Sigmoid colon (tissue), 7 donors: ENCODE results near the gene PROX2. TPM values are rescaled to one million over a fixed set of nuclear protein-coding genes. Genes with fewer than 3 reads are reported as not detected.

Source experiments
- DNase-seq: peaks from one replicate; pipeline ENCODE4 v3.0.0-alpha.2; 2019
- H3K27ac ChIP-seq, 4 donors: fragments of 200-600 bp; sonication (generic); one replicate each; pipeline ENCODE4 v1.5.1; 2016 to 2019; ENCODE audit warnings: mild to moderate bottlenecking in 1 of 4
- H3K27me3 ChIP-seq, 3 donors: fragments of 200-600 bp; sonication (generic); one replicate each; pipeline ENCODE4 v1.5.1; 2019; ENCODE audit warnings: mild to moderate bottlenecking in 1 of 3
- H3K36me3 ChIP-seq, 4 donors: fragments of 200-600 bp; sonication (generic); one replicate each; pipeline ENCODE4 v1.5.1; 2016 to 2019
- H3K4me1 ChIP-seq, 4 donors: fragments of 200-600 bp; sonication (generic); one replicate each; pipeline ENCODE4 v1.5.1; 2017 to 2019
- H3K4me3 ChIP-seq, 4 donors: fragments of 200-600 bp; sonication (generic); one replicate each; pipeline ENCODE4 v1.5.1; 2017 to 2019; ENCODE audit warnings: mild to moderate bottlenecking in 2 of 4, moderate library complexity in 1 of 4
- H3K9me3 ChIP-seq, 4 donors: fragments of 200-600 bp in 3 of 4; sonication (generic) in 3 of 4; one replicate each; pipeline versions ENCODE4 v1.5.1 to v1.6.1; 2013 to 2019
- CTCF ChIP-seq, 4 experiments: fragments of 450-650 bp in 3 of 4; fragments of 200-600 bp in 1 of 4; IDR thresholded peaks; one replicate each; pipeline ENCODE4 v1.5.1; 2016 to 2019; ENCODE audit warnings: antibody characterized with exemption in 4 of 4, mild to moderate bottlenecking in 3 of 4, moderate library complexity in 2 of 4
- EP300 ChIP-seq, 4 donors: sonication (generic); formaldehyde crosslinking; IDR thresholded peaks; one replicate each; pipeline ENCODE4 v1.6.1; 2017; ENCODE audit warnings: antibody characterized with exemption in 4 of 4
- POLR2A ChIP-seq, 2 donors: fragments of 450-650 bp; IDR thresholded peaks; one replicate each; pipeline ENCODE4 v1.6.1; 2016; ENCODE audit warnings: antibody characterized with exemption in 2 of 2, mild to moderate bottlenecking in 2 of 2, moderate library complexity in 2 of 2
- POLR2AphosphoS5 ChIP-seq, 4 donors: sonication (generic); formaldehyde crosslinking; IDR thresholded peaks; one replicate each; pipeline ENCODE4 v1.6.1; 2017; ENCODE audit warnings: antibody characterized with exemption in 4 of 4
- WGBS, 2 donors: extraction: QIAGEN DNeasy Blood & Tissue Kit; methylation state at CpG; one replicate each; pipeline ENCODE4 v1.1.7; 2013; 5-methylcytosine and 5-hydroxymethylcytosine counted together
- intact Hi-C: fragments of 100-400 bp; cut with DNase I; formaldehyde crosslinking; loops from one replicate; pipeline ENCODE4 v1.15.1; 2023
- polyA plus RNA-seq, 3 donors: library from polyadenylated mRNA; stranded (reverse); fragments of 200-250 nt; gene quantifications; one replicate each; pipeline ENCODE4 v1.2.3, GENCODE V29; 2013
- total RNA-seq, 4 donors: library from RNA; depleted of rRNA; stranded (reverse); fragments of >200 nt; gene quantifications; one replicate each; pipeline ENCODE4 v1.1.0, GENCODE V29; 2016
- donor health status: healthy with polysubstance abuse.
- donor health status: Bipolar disorder and iron deficiency.
- donor health status: healthy.

PROX2 gene
- total and polyA plus RNA-seq, 7 donors, result 0.01 to 0.16 TPM; not detected in 5

GRCh38 chr14:74881431-74882102, 5.6 kb upstream of the PROX2 start, which contains the start of gene DLST:
TSS of gene DLST (plus strand) at chr14:74881916. CDS start at chr14:74881954, 38 bp downstream.
- Histone ChIP-seq H3K27ac (peak within 1 kb of the TSS; percentile 93 to 95 (median 94)), H3K4me1 (peaks cover 0 to 51% (median 46%) of the 10 kb centered on the region in 4 donors), H3K36me3 (peaks cover 0 to 11% (median 0%) of the 10 kb centered on the region in 4 donors), H3K4me3 (peak within 1 kb of the TSS; percentile 67 to 93 (median 89)), H3K27me3 (no peaks in the 10 kb centered on the region), H3K9me3 (no peaks in the 10 kb centered on the region)
- TF ChIP-seq EP300 (IDR thresholded peaks at IDR 0.05) (no peak), POLR2A (IDR thresholded peaks at IDR 0.05) (peak; percentile 64 to 77), POLR2AphosphoS5 (IDR thresholded peaks at IDR 0.05) (peak; percentile 86 to 95 (median 90)), CTCF (IDR thresholded peaks at IDR 0.05) (no peak)
- DNase-seq, result peak; percentile 93
- intact Hi-C loops, result no loop called here
- WGBS, 2 donors, result 0% methylated on average over 53 of the region's 53 CpGs

GRCh38 chr14:74879427-74880182, 3.7 kb upstream of the PROX2 start:
- H3K4me3 ChIP-seq, result no peak overlapping the region
- TF ChIP-seq POLR2AphosphoS5 (IDR thresholded peaks at IDR 0.05), result no peak
- no peak for TF ChIP-seq POLR2A (IDR thresholded peaks at IDR 0.05)
- no peak for TF ChIP-seq EP300 (IDR thresholded peaks at IDR 0.05)
- no peak for TF ChIP-seq CTCF (IDR thresholded peaks at IDR 0.05)
- H3K27ac ChIP-seq, result no peak overlapping the region
- intact Hi-C loops, result no loop called here
- no peaks in the 10 kb centered on the region for H3K9me3 ChIP-seq
- no peaks in the 10 kb centered on the region for H3K27me3 ChIP-seq
- DNase-seq, result no peak
- peaks cover 0 to 31% (median 26%) of the 10 kb centered on the region in 4 donors for H3K4me1 ChIP-seq
- no peaks in the 10 kb centered on the region for H3K36me3 ChIP-seq
- WGBS, 2 donors, result 55 to 79% methylated on average over 3 of the region's 3 CpGs

GRCh38 chr14:74875204-74875603, 741 bp downstream of the PROX2 start:
- WGBS, 2 donors, result 95% methylated on average over 5 of the region's 5 CpGs
- no peak overlapping the region for H3K27ac ChIP-seq
- DNase-seq, result no peak
- intact Hi-C loops, result no loop called here
- H3K4me1 ChIP-seq, result no peaks in the 10 kb centered on the region
- H3K27me3 ChIP-seq, result no peaks in the 10 kb centered on the region
- H3K4me3 ChIP-seq, result no peak overlapping the region
- no peak for TF ChIP-seq POLR2A (IDR thresholded peaks at IDR 0.05)
- TF ChIP-seq EP300 (IDR thresholded peaks at IDR 0.05), result no peak
- TF ChIP-seq CTCF (IDR thresholded peaks at IDR 0.05), result no peak
- no peak for TF ChIP-seq POLR2AphosphoS5 (IDR thresholded peaks at IDR 0.05)
- no peaks in the 10 kb centered on the region for H3K36me3 ChIP-seq
- no peaks in the 10 kb centered on the region for H3K9me3 ChIP-seq

GRCh38 chr14:74871819-74872218, 4.1 kb downstream of the PROX2 start:
- WGBS, 2 donors, result 79 to 86% methylated on average over 4 of the region's 4 CpGs

More at GRCh38 chr14:74871819-74872218, 4.1 kb downstream of the PROX2 start:
- Histone ChIP-seq H3K4me3 (no peak overlapping the region), H3K27ac (no peak overlapping the region), H3K4me1 (no peaks in the 10 kb centered on the region), H3K9me3 (no peaks in the 10 kb centered on the region), H3K27me3 (no peaks in the 10 kb centered on the region), H3K36me3 (no peaks in the 10 kb centered on the region)
- no peak for DNase-seq
- intact Hi-C loops, result no loop called here
- no peak for TF ChIP-seq POLR2AphosphoS5 (IDR thresholded peaks at IDR 0.05)
- no peak for TF ChIP-seq POLR2A (IDR thresholded peaks at IDR 0.05)
- no peak for TF ChIP-seq EP300 (IDR thresholded peaks at IDR 0.05)
- no peak for TF ChIP-seq CTCF (IDR thresholded peaks at IDR 0.05)
